ENCODE data around the gene FHAD1.
"Not testable (repeated sequence)": the region's sequence is repeated elsewhere in the genome, so short reads cannot be mapped to it uniquely, and the experiment has no call there.

Gene FHAD1

GRCh38 chr1:15290382-15290781 lies 43.4 kb downstream of the FHAD1 start:
- no peak for TF ChIP-seq CTCF (conservative IDR thresholded peaks at IDR 0.05; ENCODE audit: low read depth, low read length)
- DNase-seq (ENCODE audit: low read depth): no peak
- no peak overlapping the region for H3K4me3 ChIP-seq (ENCODE audit: low read length)

- no peak for TF ChIP-seq CTCF (conservative IDR thresholded peaks at IDR 0.05; ENCODE audit: low read depth, low read length)
- no peak overlapping the region for H3K4me3 ChIP-seq (ENCODE audit: low read length)
- no peak for DNase-seq (ENCODE audit: low read depth)
Measured at GRCh38 chr1:15295696-15296095, 48.7 kb downstream of the FHAD1 start.

- TF ChIP-seq CTCF (conservative IDR thresholded peaks at IDR 0.05; ENCODE audit: low read depth, low read length): no peak
- no peak for DNase-seq (ENCODE audit: low read depth)
- no peak overlapping the region for H3K4me3 ChIP-seq (ENCODE audit: low read length)
Measured at GRCh38 chr1:15296585-15297321, 49.7 kb downstream of the FHAD1 start.

GRCh38 chr1:15297975-15298374 lies 51.0 kb downstream of the FHAD1 start:
- H3K4me3 ChIP-seq (ENCODE audit: low read length); DNase-seq (ENCODE audit: low read depth): not testable (repeated sequence)

GRCh38 chr1:15299179-15299578 lies 52.2 kb downstream of the FHAD1 start:
- H3K4me3 ChIP-seq (ENCODE audit: low read length): no peak overlapping the region
- DNase-seq (ENCODE audit: low read depth): no peak
- no peak for TF ChIP-seq CTCF (conservative IDR thresholded peaks at IDR 0.05; ENCODE audit: low read depth, low read length)

- H3K4me3 ChIP-seq (ENCODE audit: low read length): no peak overlapping the region
- no peak for TF ChIP-seq CTCF (conservative IDR thresholded peaks at IDR 0.05; ENCODE audit: low read depth, low read length)
- DNase-seq (ENCODE audit: low read depth): no peak
Measured at GRCh38 chr1:15299806-15300205, 52.8 kb downstream of the FHAD1 start.

- DNase-seq (ENCODE audit: low read depth): no peak
- H3K4me3 ChIP-seq (ENCODE audit: low read length): no peak overlapping the region
- no peak for TF ChIP-seq CTCF (conservative IDR thresholded peaks at IDR 0.05; ENCODE audit: low read depth, low read length)
Measured at GRCh38 chr1:15303935-15304334, 56.9 kb downstream of the FHAD1 start.
